NCI-H1105 (cell line): ENCODE data around the gene IL1R1.

Source experiments
- DNase-seq: peaks from one replicate; lab custom pipeline; 2025; lab: John Stamatoyannopoulos, UW

IL1R1 gene

DNA sequence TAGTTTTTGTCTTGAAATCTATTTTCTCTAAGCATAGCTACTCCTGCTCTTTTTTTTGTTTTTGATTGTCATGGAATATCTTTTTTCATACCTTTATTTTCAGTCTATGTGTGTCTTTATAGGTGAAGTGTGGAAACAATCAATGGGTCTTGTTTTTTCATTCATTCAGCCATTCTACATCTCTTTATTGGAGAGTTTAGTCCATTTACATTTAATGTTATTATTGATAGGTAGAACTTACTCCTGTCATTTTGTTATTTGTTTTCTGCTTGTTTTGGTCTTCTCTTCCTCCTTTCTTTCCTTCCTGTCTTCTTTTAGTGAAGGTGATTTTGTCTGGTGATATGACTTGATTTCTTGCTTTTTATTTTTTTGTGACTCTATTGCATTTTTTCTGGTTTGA is 62.1 kb downstream of the IL1R1 start:
- no peak for DNase-seq

DNA sequence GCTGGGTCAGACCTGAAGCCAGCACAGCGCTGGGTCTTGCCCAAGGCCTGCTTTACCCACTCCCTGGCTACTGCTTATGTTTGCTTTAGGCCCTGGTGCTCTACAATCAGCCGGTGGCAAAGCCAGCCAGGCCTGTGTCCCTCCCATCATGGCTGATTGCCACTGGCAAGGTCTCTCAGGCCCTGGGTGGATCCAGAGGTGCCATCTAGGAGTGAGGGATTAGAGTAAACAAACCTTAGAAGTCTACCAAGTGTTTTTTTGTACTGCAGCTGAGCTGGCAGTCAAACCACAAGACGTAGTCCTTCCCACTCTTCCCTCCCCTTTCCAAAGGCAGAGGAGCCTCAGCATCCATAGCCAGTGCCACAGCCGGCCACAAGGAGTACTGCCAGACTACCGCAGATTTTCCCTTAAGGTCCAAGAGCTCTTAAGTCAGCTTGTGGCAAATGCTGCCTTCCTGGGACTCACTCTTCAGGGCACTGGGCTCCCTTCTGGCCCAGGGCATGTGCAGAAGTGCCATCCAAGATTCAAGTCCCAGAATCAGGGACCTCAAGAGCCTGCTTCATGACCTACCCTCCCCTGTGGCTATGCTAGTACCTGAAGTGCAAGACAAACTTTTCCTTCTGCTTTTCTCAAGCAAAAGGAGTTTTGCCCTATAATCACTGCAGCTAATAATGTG is 64.3 kb downstream of the IL1R1 start:
- DNase-seq, result no peak

- no peak for DNase-seq
Measured at GRCh38 chr2:102208774-102209173, 66.2 kb downstream of the IL1R1 start.

- no peak for DNase-seq
Measured at GRCh38 chr2:102209474-102209873, 66.9 kb downstream of the IL1R1 start.

DNA sequence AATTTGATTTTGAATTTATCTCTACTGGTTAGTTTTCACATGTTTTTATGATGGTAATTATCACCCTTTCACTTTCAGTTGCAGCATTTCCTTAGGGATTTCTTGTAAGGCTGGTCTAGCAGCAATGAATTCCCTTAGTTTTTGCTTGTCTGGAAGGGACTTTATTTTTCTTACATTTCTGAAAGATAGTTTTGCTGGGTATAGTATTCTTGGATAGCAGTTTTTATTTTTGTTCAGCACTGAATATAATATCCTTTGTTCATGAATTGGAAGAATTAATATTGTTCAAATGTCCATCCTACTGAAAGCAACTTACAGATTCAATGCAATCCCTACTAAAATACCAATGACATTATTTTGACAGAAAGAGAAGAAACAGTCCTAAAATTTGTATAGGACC is 74.5 kb downstream of the IL1R1 start:
- no peak for DNase-seq

- DNase-seq, result no peak
Measured at GRCh38 chr2:102224824-102225739, 82.5 kb downstream of the IL1R1 start.

GRCh38 chr2:102226171-102226570 is 83.6 kb downstream of the IL1R1 start:
- DNase-seq, result no peak

GRCh38 chr2:102226612-102227391 is 84.3 kb downstream of the IL1R1 start:
- DNase-seq, result no peak

DNA sequence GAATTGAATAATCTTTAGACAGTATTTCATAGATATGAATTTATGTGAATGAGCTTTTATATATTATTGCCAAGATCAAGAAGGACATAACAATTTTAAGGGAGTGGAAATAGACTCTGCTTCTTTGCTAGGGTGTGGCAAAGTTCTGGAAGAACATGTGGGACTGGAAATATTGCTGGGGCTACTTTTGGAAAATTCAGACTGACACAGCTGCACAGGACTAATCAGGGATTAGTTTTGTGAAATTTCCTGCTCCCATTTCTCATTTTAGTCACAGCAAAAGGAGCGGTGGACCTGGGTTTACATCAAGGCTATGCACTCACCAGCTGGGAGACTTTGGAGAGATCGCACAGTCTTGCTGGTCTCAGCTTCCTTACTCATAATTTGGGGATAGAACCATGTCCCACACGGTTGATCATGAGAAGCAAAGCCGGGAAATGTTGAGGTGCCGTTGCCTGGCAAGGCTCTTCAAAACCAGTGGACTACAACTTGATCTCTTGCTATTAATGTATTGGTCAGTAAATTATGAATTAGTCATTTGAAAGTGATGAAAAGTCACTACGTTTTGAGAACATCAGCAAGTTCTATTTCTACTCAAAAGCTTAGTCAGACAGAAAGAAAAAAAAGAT is 86.7 kb downstream of the IL1R1 start:
- no peak for DNase-seq
